HepG2 (cell line): Measurements from ENCODE around the gene PLIN3. TPM values are rescaled to one million over a fixed set of nuclear protein-coding genes. Genes with fewer than 3 reads are reported as not detected.

Experiments used
- AHDC1 ChIP-seq: sonication (generic); formaldehyde crosslinking; IDR thresholded peaks from 2 replicates; pipeline ENCODE4 v1.5.1; 2020; ENCODE audit warnings: mild to moderate bottlenecking, missing genetic modification reagents, borderline replicate concordance
- ETV5 ChIP-seq: IDR thresholded peaks from 2 replicates; pipeline ENCODE4 v1.6.1; 2018; ENCODE audit warnings: missing biosample characterization, missing genetic modification reagents, inconsistent platforms, borderline replicate concordance
- PBX3 ChIP-seq: sonication (generic); formaldehyde crosslinking; IDR thresholded peaks from 2 replicates; pipeline ENCODE4 v1.8.1; 2023; ENCODE audit warnings: missing genetic modification reagents, inconsistent platforms, borderline replicate concordance
- REL ChIP-seq: sonication (generic); formaldehyde crosslinking; conservative IDR thresholded peaks from 2 replicates; pipeline ENCODE4 v1.8.0; 2022; ENCODE audit warnings: mild to moderate bottlenecking, missing genetic modification reagents, moderate library complexity
- RORA ChIP-seq: sonication (generic); formaldehyde crosslinking; IDR thresholded peaks from 2 replicates; pipeline ENCODE4 v1.5.0; 2020; ENCODE audit warnings: mild to moderate bottlenecking, missing genetic modification reagents, moderate library complexity
- SNAI1 ChIP-seq: sonication (generic); formaldehyde crosslinking; IDR thresholded peaks from 2 replicates; pipeline ENCODE4 v1.5.0; 2020; ENCODE audit warnings: mild to moderate bottlenecking, missing genetic modification reagents, borderline replicate concordance
- TEF ChIP-seq: sonication (generic); formaldehyde crosslinking; IDR thresholded peaks from 2 replicates; pipeline ENCODE4 v1.5.0; 2020; ENCODE audit warnings: missing genetic modification reagents
- ZBTB38 ChIP-seq: sonication (generic); formaldehyde crosslinking; IDR thresholded peaks from 2 replicates; pipeline ENCODE4 v1.5.1; 2020; ENCODE audit warnings: mild to moderate bottlenecking, missing genetic modification reagents
- ZBTB43 ChIP-seq: sonication (generic); formaldehyde crosslinking; conservative IDR thresholded peaks from 2 replicates; pipeline ENCODE4 v1.4.0; 2020; ENCODE audit warnings: missing genetic modification reagents
- ZNF407 ChIP-seq: sonication (generic); formaldehyde crosslinking; IDR thresholded peaks from one replicate; pipeline ENCODE4 v1.5.1; 2020; ENCODE audit warnings: mild to moderate bottlenecking, missing genetic modification reagents; ENCODE audit errors: not compliant biosample characterization
- polyA plus RNA-seq, 8 experiments: library from polyadenylated mRNA; depleted of rRNA in 3 of 8; stranded (reverse) in 7 of 8; unstranded in 1 of 8; fragments of >200 nt; fragmentation: Illumina TruSeq in 4 of 8; extraction: Trizol in 4 of 8; gene quantifications; 2 replicates each; pipeline versions ENCODE4 v1.2.1 to v1.2.3, GENCODE V29; 2011 to 2016; ENCODE audit warnings: low read depth in 4 of 8, missing spikeins in 1 of 8, mixed read lengths in 1 of 8; ENCODE audit not compliant: insufficient read depth in 1 of 8
- total RNA-seq, 5 experiments: library from RNA; depleted of rRNA; stranded (reverse); fragments of >200 nt; fragmentation: Illumina TruSeq; extraction: Trizol; gene quantifications; 2 replicates each; pipeline ENCODE4 v1.2.3, GENCODE V29; 2016; ENCODE audit warnings: low read depth in 1 of 5

Gene PLIN3
- total and polyA plus RNA-seq, 2 of the 13 experiments (the other 11 are each of a cell fraction or from before 2014, with no cell fraction given) = 49.3 to 57.9 TPM

GRCh38 chr19:4815426-4816201 lies 51.9 kb downstream of the PLIN3 start (continued):
- TF ChIP-seq PBX3 = no peak
- TF ChIP-seq ZBTB43 (CRISPR knock-in tag) = no peak
- TF ChIP-seq REL = no peak
- TF ChIP-seq ZBTB38 (CRISPR knock-in tag) = peak; percentile 21; the same call in 1 of the 2 replicates
- no peak for TF ChIP-seq ZNF407
- TF ChIP-seq RORA (CRISPR knock-in tag) = no peak
- no peak for TF ChIP-seq AHDC1 (CRISPR knock-in tag)
- TF ChIP-seq ETV5 (CRISPR knock-in tag) = peak; percentile 36; the same call in 1 of the 2 replicates
- TF ChIP-seq TEF = no peak
- no peak for TF ChIP-seq SNAI1 (CRISPR knock-in tag)
